CD4-positive, CD25-positive, alpha-beta regulatory T cell (primary cell): Measurements from ENCODE around the gene MYL2. TPM values are rescaled to one million over a fixed set of nuclear protein-coding genes. Genes with fewer than 3 reads are reported as not detected.

Experiments used
- ATAC-seq, 2 donors: fragments of 150-1000 bp; cut with Tn5 transposase; one replicate each; pipeline ENCODE4 v1.10.0; 2021; ENCODE audit warnings: low read depth in 2 of 2, moderate number of reproducible peaks in 2 of 2, moderate library complexity in 1 of 2
- DNase-seq, 3 donors: peaks; one replicate each; pipeline versions ENCODE4 v3.0.0 to v3.0.0-alpha.2; 2012 to 2022; ENCODE audit warnings: mixed read lengths in 1 of 3
- H3K27ac ChIP-seq: one replicate; pipeline ENCODE4 v1.7.0; 2013; ENCODE audit warnings: mild to moderate bottlenecking, low read length; ENCODE audit not compliant: insufficient read depth, poor library complexity, severe bottlenecking
- H3K27me3 ChIP-seq: one replicate; pipeline ENCODE4 v1.7.0; 2013; ENCODE audit warnings: low read length; ENCODE audit not compliant: control insufficient read depth, insufficient read depth
- H3K36me3 ChIP-seq: one replicate; pipeline ENCODE4 v1.7.0; 2013; ENCODE audit warnings: mild to moderate bottlenecking, low read length, moderate library complexity; ENCODE audit not compliant: control insufficient read depth, insufficient read depth
- H3K4me1 ChIP-seq: 2 replicates; pipeline ENCODE4 v1.7.0; 2013; ENCODE audit warnings: mild to moderate bottlenecking, low read length; ENCODE audit not compliant: insufficient read depth, control insufficient read depth, poor library complexity, severe bottlenecking
- H3K4me3 ChIP-seq: one replicate; pipeline ENCODE4 v1.7.0; 2013; ENCODE audit warnings: low read depth, mild to moderate bottlenecking, low read length, moderate library complexity
- H3K9me3 ChIP-seq, 2 experiments: 1 replicate in 1 of 2; 2 replicates in 1 of 2; pipeline ENCODE4 v1.7.0; 2013; ENCODE audit warnings: low read length in 2 of 2, mild to moderate bottlenecking in 1 of 2, moderate library complexity in 1 of 2; ENCODE audit not compliant: control insufficient read depth in 2 of 2
- H3K27ac Mint-ChIP-seq, 3 donors: one replicate each; pipeline ENCODE4 v1.8.0; 2020 to 2022; ENCODE audit warnings: mild to moderate bottlenecking in 3 of 3, mixed read lengths in 3 of 3, moderate library complexity in 2 of 3
- H3K27me3 Mint-ChIP-seq: one replicate; pipeline ENCODE4 v1.8.0; 2022; ENCODE audit warnings: mild to moderate bottlenecking, mixed read lengths
- H3K36me3 Mint-ChIP-seq: one replicate; pipeline ENCODE4 v1.8.0; 2020; ENCODE audit warnings: mixed read lengths
- H3K4me1 Mint-ChIP-seq, 4 donors: one replicate each; pipeline ENCODE4 v1.8.0; 2020 to 2022; ENCODE audit warnings: mixed read lengths in 4 of 4, mild to moderate bottlenecking in 1 of 4
- H3K4me3 Mint-ChIP-seq, 4 donors: one replicate each; pipeline ENCODE4 v1.8.0; 2020 to 2022; ENCODE audit warnings: mild to moderate bottlenecking in 4 of 4, mixed read lengths in 4 of 4, moderate library complexity in 3 of 4
- H3K9me3 Mint-ChIP-seq, 7 donors: one replicate each; pipeline ENCODE4 v1.8.0; 2020 to 2022; ENCODE audit warnings: mixed read lengths in 7 of 7, mild to moderate bottlenecking in 3 of 7, moderate library complexity in 2 of 7
- polyA plus RNA-seq, 4 donors: library from polyadenylated mRNA; unstranded; fragments of 300-500 nt; fragmentation: Illumina TruSeq; gene quantifications; one replicate each; pipeline ENCODE4 v1.2.3, GENCODE V29; 2021
- total RNA-seq: library from RNA; stranded (reverse); gene quantifications from one replicate; pipeline ENCODE4 v1.2.3, GENCODE V29; 2022

The MYL2 gene
- total and polyA plus RNA-seq, 5 donors from 2014 or later: not detected

GRCh38 chr12:110936367-110937103 is 16.2 kb upstream of the MYL2 start:
- no peak overlapping the region for H3K27ac ChIP-seq
- no peak overlapping the region for H3K27ac Mint-ChIP-seq
- H3K36me3 Mint-ChIP-seq: no peaks in the 10 kb centered on the region
- H3K4me1 ChIP-seq: peaks cover 6% of the 10 kb centered on the region
- no peak overlapping the region for H3K4me3 Mint-ChIP-seq
- peaks cover 22% of the 10 kb centered on the region for H3K27me3 Mint-ChIP-seq
- H3K4me1 Mint-ChIP-seq: peaks cover 0 to 7% (median 0%) of the 10 kb centered on the region in 4 donors
- no peak for ATAC-seq
- peaks cover 0 to 3% (median 0%) of the 10 kb centered on the region in 7 donors for H3K9me3 Mint-ChIP-seq
- H3K27me3 ChIP-seq: no peaks in the 10 kb centered on the region
- H3K36me3 ChIP-seq: no peaks in the 10 kb centered on the region
- DNase-seq: no peak
- no peaks in the 10 kb centered on the region for H3K9me3 ChIP-seq
- no peak overlapping the region for H3K4me3 ChIP-seq

- ATAC-seq (no peak), DNase-seq (no peak)
- no peaks in the 10 kb centered on the region for H3K9me3 ChIP-seq
- peaks cover 6% of the 10 kb centered on the region for H3K4me1 ChIP-seq
- H3K27ac ChIP-seq: no peak overlapping the region
- H3K4me3 ChIP-seq: no peak overlapping the region
- peaks cover 19% of the 10 kb centered on the region for H3K27me3 Mint-ChIP-seq
- H3K36me3 ChIP-seq: no peaks in the 10 kb centered on the region
- peaks cover 0 to 3% (median 0%) of the 10 kb centered on the region in 7 donors for H3K9me3 Mint-ChIP-seq
- no peaks in the 10 kb centered on the region for H3K36me3 Mint-ChIP-seq
- H3K4me3 Mint-ChIP-seq: no peak overlapping the region
- no peaks in the 10 kb centered on the region for H3K27me3 ChIP-seq
- H3K27ac Mint-ChIP-seq: no peak overlapping the region
- peaks cover 0 to 7% (median 0%) of the 10 kb centered on the region in 4 donors for H3K4me1 Mint-ChIP-seq
Observed at GRCh38 chr12:110935588-110935987, 15.2 kb upstream of the MYL2 start.

GRCh38 chr12:110934093-110934852 is 13.9 kb upstream of the MYL2 start:
- no peak overlapping the region for H3K27ac Mint-ChIP-seq
- H3K4me1 Mint-ChIP-seq: peaks cover 0 to 7% (median 0%) of the 10 kb centered on the region in 4 donors
- H3K27me3 Mint-ChIP-seq: peaks cover 10% of the 10 kb centered on the region

GRCh38 chr12:110933326-110933974 is 13.1 kb upstream of the MYL2 start:
- Mint-ChIP-seq H3K4me1 (peaks cover 0 to 7% (median 0%) of the 10 kb centered on the region in 4 donors), H3K27ac (peak overlapping the region in 1 of 3 donors; percentile 6), H3K4me3 (no peak overlapping the region), H3K36me3 (no peaks in the 10 kb centered on the region), H3K9me3 (no peaks in the 10 kb centered on the region), H3K27me3 (peaks cover 10% of the 10 kb centered on the region)
- DNase-seq (no peak), ATAC-seq (no peak)
- no peaks in the 10 kb centered on the region for H3K36me3 ChIP-seq
- no peaks in the 10 kb centered on the region for H3K27me3 ChIP-seq
- H3K27ac ChIP-seq: no peak overlapping the region
- peaks cover 6% of the 10 kb centered on the region for H3K4me1 ChIP-seq
- H3K4me3 ChIP-seq: no peak overlapping the region
- no peaks in the 10 kb centered on the region for H3K9me3 ChIP-seq

More at GRCh38 chr12:110934093-110934852, 13.9 kb upstream of the MYL2 start:
- Mint-ChIP-seq H3K4me3 (no peak overlapping the region), H3K36me3 (no peaks in the 10 kb centered on the region), H3K9me3 (no peaks in the 10 kb centered on the region)
- H3K4me3 ChIP-seq: no peak overlapping the region
- no peaks in the 10 kb centered on the region for H3K36me3 ChIP-seq
- H3K4me1 ChIP-seq: peaks cover 6% of the 10 kb centered on the region
- DNase-seq (no peak), ATAC-seq (no peak)
- no peak overlapping the region for H3K27ac ChIP-seq
- H3K9me3 ChIP-seq: no peaks in the 10 kb centered on the region
- no peaks in the 10 kb centered on the region for H3K27me3 ChIP-seq

- H3K27ac Mint-ChIP-seq: no peak overlapping the region
- H3K9me3 Mint-ChIP-seq: no peaks in the 10 kb centered on the region
- no peak for ATAC-seq
- H3K27ac ChIP-seq: no peak overlapping the region
- H3K4me1 Mint-ChIP-seq: peaks cover 0 to 3% (median 0%) of the 10 kb centered on the region in 4 donors
- H3K36me3 Mint-ChIP-seq: no peaks in the 10 kb centered on the region
- H3K4me3 Mint-ChIP-seq: no peak overlapping the region
- no peaks in the 10 kb centered on the region for H3K27me3 ChIP-seq
- no peak for DNase-seq
- no peaks in the 10 kb centered on the region for H3K36me3 ChIP-seq
- H3K9me3 ChIP-seq: no peaks in the 10 kb centered on the region
- H3K27me3 Mint-ChIP-seq: peaks cover 6% of the 10 kb centered on the region
- H3K4me3 ChIP-seq: no peak overlapping the region
- H3K4me1 ChIP-seq: peaks cover 3% of the 10 kb centered on the region
Observed at GRCh38 chr12:110932046-110932445, 11.7 kb upstream of the MYL2 start.

- Histone ChIP-seq H3K9me3 (no peaks in the 10 kb centered on the region), H3K4me3 (no peak overlapping the region), H3K4me1 (no peaks in the 10 kb centered on the region), H3K36me3 (no peaks in the 10 kb centered on the region), H3K27ac (no peak overlapping the region), H3K27me3 (no peaks in the 10 kb centered on the region)
- H3K9me3 Mint-ChIP-seq: no peaks in the 10 kb centered on the region
- H3K36me3 Mint-ChIP-seq: no peaks in the 10 kb centered on the region
- no peaks in the 10 kb centered on the region for H3K4me1 Mint-ChIP-seq
- H3K27me3 Mint-ChIP-seq: peaks cover 5% of the 10 kb centered on the region
- ATAC-seq: no peak
- H3K4me3 Mint-ChIP-seq: no peak overlapping the region
- no peak for DNase-seq
- no peak overlapping the region for H3K27ac Mint-ChIP-seq
Observed at GRCh38 chr12:110931315-110931728, 10.9 kb upstream of the MYL2 start.

- H3K4me1 ChIP-seq: no peaks in the 10 kb centered on the region
- no peak for ATAC-seq
- no peak overlapping the region for H3K27ac Mint-ChIP-seq
- no peaks in the 10 kb centered on the region for H3K36me3 ChIP-seq
- no peak overlapping the region for H3K4me3 Mint-ChIP-seq
- no peak for DNase-seq
- H3K9me3 Mint-ChIP-seq: no peaks in the 10 kb centered on the region
- H3K4me1 Mint-ChIP-seq: no peaks in the 10 kb centered on the region
- H3K27ac ChIP-seq: no peak overlapping the region
- no peaks in the 10 kb centered on the region for H3K27me3 ChIP-seq
- H3K36me3 Mint-ChIP-seq: no peaks in the 10 kb centered on the region
- H3K9me3 ChIP-seq: no peaks in the 10 kb centered on the region
- no peak overlapping the region for H3K4me3 ChIP-seq
- H3K27me3 Mint-ChIP-seq: peaks cover 5% of the 10 kb centered on the region
Observed at GRCh38 chr12:110930348-110931314, 10.3 kb upstream of the MYL2 start.
